HG03060 (cell line): ENCODE results near the gene TIGAR.

Source experiments
- ATAC-seq: cut with Tn5 transposase; IDR thresholded peaks from one replicate; pipeline ENCODE4 v1.9.1; 2021; ENCODE audit warnings: low read depth, moderate number of reproducible peaks; ENCODE audit not compliant: unreplicated experiment

Gene TIGAR

DNA sequence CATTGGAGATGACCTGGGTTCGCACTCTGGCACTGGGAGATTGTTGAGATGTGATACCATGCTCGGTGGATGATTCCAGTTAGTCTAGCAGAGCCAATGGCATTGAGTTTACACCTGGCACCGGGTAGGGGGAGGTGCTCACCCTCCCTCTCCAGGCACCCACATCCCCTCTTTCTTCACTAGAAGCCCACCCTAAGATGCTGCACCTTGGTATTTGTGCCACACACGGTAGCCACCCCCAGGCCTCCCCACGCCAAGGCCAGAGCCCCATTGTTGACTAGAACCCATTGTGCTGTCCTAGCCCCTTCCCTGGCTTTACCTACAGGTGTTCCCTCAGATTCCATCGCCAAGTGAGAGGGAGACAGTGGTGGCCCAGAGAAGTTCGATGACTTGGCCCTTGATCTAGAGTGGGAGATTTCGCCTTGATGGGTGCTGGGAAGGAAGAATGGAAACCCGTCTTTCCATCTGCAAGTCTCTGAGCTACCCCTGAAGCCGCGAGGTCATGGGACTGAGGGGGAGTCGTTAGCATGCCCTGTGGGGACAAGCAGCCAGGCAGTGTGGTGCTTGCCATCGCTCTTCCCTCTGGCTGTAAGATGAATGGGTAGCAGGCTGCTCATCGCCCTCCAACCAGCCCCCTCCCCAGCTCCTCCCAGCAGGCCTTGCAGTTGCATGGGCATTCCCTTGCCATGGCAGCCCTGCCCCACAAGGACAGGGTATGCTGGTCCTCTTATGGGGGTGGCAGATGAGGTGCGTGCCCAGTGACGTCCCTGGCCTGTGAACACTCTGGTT is 38.7 kb upstream of the TIGAR start:
- no peak for ATAC-seq

DNA sequence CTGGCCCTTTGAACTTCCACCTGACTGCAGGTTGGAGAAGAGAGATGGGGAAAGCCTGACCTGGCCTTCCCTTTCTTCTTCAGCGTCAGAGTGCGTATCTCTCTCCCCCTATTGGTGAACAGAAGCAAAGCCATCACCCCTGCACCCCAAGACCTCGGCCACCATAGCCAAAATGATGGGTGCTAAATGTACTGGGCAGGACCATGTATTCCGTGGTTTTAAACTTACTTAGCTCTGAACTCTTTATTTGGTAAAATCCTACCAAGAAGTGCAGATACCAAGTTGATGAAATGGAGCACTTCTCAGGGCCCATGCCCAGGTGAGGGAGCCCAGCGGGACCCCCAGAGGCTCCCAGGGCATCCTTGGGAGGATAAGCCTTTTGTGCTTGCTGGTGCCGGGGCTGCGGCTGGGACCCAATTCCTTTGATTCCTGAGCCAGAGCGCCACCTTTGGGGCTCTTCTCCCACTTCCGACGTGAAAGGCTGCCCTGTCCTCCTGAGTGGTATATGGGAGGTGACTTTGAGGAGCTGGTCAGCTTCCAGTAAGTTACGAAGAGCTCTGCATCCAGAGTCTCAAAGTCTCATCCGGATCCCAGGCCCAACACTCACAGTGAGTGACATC is 38.0 kb upstream of the TIGAR start:
- no peak for ATAC-seq

DNA sequence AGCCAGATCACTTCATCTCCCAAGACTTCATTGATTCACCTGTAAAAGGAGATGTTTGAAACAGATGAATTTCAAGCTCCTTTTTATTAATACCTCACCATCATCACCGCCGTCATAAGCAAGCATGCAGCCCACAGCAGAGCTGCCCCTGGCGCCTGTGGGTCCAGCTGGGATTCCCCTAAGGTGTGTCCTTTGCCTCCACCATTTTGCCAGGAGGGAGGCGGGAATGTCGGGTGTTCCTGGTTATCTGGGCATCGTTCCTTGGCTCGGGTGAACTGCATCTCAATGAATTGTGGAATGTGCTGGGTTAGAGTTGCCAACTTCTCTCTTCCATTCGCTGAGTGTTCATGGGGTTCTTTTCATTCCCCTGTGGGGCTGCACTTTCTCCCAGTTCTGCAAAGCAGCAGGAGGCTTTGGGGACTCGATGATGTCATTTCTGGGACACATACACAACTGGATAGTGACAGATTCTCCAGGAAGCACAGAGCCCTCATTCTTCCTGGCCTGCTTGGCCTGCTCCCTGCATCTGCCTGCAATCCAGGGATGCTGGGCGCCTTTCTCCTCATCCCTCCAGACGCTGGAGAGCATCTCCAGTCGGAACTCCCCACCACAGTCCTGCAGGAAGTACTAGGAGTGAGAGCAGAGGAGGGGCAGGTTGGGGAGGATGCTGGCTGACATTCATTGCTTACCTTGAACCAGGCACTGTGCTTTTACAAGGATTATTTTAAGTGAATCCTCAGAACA is 37.3 kb upstream of the TIGAR start:
- ATAC-seq: no peak

DNA sequence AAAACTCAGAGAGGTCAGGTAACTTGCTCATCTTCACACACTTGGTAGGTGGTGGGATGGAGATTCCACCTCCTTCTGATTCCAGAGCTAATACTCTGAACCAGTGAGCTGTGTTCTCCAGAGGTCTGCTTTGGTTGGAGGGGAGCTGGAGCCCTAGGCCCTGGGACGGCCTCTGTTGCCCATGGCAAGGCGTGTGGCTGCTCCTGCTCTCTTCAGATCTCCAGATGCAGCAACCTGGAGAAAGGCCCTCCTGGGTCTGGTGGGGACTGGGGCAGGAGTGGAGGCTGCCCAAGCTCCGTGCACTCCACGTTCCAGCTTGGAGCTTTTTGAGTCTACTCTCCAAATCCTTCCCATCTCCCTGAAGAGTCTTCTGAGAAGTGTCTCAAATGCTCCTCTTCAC is 36.7 kb upstream of the TIGAR start:
- no peak for ATAC-seq

DNA sequence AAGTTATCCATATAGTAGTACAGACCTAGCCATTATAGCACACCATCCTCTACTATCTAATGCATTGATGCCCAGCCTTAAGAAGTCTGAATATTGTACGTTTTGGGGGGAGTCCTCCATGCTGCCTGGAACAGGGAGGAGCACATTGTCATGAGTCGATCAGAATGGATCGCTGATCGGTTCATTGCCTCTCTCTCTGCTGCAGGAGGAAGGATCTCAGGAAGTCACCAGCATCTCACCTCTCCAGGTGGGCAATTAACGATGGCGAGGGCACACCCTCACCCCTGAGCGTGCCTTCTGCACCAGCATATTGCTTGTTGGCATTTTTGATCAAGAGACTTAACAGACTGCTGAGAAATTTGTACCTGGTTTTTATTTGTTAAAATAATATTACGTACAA is 35.9 kb upstream of the TIGAR start:
- no peak for ATAC-seq

DNA sequence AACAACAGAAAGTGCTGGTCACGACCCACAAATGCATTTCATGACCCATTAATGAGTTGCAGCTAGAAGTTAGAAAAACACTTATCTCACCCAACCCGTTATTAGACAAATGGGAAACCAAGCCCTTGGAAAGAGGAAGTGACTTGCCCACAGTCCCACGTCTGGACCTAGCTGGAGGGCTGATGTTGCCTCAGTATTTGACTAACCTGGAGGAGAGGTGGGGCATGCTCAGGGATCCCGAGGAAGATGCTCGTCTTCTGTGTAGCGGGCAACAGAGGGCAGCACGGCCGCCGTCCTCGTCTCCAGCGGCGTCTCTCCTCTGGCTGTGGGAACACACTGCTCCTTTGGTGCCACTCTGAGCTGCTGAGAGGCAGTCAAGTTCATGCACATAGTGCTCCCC is 34.8 kb upstream of the TIGAR start:
- ATAC-seq: no peak

DNA sequence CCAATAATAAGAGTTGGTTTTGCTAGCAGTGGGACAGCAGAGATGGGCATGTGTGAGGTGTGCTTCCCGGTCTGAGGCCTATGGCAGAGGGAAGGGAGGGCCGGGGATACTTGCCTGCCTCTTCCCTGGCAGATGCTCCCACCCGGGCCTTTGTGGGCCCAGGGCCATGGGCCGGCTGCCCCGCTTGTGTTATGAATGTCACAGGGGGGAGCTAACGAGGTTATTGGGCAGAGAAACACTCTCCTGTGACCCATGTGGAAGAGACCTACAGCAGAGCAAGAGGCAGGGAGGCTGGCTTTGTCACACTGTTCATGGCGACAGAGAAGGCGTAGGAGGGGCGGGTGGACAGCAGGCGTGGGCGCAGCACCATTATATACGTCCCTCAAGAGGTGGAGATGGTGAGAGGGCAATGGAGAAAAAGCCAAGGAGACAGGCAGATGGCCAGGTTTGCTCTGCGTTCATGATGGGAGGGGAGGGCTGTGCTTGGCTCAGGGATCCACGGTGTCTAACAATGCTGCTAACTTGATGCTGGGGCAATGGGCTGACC is 34.2 kb upstream of the TIGAR start:
- no peak for ATAC-seq

DNA sequence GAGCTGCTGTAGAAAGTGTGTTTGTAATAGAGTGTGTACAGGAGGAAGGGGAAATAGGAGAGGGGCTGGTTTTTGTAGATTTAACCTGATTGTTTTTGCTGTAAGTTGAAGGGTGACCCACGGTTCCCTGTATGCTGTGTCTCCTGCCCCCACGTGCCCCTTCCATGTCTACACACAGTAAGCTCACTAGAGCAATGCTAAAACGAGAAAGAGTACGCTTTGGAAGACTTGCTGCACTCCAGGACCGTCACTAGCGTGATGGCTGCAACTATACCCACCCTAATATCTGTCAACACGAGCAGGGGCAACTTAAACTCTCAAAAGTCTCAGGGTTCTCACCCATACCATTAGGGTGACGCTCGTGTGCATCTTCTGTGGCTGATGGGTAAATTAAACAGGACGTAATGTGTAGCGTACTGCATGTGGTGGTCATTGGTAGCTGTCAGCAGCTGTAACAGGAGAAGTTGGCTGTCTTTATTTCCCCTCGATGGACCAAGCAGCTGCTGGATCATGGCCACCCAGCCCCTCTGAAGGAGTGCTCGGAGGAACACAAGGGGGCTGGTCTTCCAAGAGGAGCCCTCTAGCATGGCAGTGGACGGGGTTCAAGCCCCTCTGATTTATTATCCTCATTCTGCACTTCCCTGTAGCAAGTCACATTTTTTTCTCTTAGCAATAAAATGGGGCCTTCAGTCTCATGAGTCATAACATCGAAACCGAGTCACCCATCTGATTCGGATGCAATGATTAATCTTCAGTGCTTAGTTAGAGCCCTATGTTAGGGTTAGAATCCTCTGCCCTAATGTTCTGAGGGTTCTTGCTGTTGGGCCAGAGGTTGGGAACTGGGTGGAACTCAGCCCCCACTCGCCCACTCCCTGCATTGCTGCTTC is 33.4 kb upstream of the TIGAR start:
- no peak for ATAC-seq

DNA sequence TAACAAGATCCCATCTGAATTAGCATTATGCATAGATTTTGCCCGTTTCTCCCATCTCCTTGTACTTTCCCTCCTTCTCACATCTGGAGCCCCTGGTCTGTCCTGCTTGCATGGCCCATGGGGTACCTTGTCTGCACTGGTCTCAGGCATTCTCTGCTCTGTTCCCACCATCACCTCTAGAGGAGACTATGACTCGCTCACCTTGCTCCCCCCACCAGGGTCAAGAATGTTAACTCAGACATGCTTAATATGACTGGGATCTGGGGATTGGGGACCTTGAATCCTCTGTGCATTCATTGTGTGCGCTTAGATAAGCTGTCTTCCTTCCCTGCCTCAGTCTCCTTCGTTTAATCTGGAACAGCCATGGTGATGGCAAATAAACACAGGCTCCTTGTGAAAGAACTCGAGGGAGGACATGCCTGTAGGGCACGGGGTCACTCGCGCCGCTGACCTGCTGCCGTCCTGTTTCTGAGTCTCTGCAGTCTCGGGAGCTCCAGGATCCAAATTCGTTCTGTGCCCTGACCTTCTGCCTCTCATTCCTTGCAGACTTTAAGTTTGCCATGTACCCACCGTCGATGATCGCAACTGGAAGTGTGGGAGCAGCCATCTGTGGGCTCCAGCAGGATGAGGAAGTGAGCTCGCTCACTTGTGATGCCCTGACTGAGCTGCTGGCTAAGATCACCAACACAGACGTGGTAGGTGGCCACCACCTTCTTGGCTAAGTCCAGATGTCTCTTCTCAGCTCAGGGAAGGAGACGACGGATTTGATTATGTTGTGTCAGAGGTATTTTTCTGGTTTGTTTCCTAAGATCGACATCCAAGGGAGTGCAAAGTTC is 32.5 kb upstream of the TIGAR start:
- no peak for ATAC-seq

DNA sequence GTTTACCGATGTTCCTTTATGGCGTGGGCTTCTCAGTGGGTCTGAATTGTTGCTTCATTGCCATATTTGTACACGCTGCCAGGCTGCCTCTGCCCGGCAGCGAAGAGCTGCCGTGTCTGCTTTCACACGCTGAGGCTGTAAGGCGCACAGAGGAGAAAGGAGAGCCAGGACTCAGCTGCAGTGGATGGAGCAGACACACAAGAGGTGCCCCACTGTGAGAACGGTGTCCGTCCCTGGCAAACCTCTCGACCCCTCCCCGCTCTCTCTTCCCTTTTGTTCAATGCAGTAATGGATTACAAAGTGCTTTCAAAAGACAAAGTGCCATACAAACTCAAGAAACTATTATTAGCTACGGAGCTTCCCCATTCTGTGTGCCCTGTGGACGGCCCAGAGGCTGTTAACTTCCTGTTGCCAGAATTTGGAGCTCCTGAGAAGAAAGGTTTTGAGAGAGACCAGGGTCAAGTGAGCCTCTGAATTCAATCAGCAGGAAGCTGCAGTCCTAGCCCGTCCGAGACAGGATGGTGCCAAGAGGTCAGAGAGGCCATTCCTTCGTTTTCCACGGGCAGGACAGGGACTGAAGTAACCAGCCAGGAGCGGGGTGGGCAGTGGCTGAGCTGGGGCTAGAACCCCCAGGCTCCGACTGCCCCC is 31.7 kb upstream of the TIGAR start:
- ATAC-seq: no peak

DNA sequence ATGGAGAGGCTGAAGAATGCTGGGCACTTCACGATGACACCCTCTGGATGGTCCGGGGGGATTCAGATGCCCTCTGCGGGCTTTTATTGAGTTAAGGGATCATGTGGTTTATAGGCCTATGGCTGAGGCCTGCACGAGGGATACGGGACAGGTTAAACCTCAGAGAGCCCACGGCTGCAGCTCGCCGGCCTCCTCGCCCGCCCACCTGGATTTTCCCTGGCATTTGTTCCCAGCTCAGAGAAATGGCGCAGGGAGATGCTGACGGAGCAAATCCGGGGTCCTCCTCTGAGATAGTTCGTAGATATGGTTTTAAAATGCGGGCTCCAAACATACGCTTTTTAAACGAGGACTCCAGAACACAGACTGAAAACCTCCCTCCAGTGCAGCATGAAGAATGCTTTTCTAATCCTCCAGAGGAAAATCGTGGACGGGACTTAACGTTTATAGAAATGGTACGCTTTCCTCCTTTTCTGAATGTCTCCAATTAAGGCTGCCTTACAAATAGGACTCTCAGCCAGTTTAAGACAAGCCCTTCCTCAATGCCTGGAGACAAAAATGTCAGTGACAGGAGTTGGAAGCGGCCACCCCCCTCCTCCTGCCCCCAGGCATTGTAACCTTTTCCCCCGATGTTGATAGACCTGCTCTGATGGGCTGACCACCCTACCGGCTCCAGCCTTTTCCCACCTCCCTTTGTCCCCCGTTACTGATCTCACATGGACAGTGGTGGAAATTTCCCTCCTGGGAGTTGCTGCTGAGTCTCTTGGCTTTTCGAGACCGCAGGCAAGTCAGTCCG is 30.8 kb upstream of the TIGAR start:
- ATAC-seq: no peak

DNA sequence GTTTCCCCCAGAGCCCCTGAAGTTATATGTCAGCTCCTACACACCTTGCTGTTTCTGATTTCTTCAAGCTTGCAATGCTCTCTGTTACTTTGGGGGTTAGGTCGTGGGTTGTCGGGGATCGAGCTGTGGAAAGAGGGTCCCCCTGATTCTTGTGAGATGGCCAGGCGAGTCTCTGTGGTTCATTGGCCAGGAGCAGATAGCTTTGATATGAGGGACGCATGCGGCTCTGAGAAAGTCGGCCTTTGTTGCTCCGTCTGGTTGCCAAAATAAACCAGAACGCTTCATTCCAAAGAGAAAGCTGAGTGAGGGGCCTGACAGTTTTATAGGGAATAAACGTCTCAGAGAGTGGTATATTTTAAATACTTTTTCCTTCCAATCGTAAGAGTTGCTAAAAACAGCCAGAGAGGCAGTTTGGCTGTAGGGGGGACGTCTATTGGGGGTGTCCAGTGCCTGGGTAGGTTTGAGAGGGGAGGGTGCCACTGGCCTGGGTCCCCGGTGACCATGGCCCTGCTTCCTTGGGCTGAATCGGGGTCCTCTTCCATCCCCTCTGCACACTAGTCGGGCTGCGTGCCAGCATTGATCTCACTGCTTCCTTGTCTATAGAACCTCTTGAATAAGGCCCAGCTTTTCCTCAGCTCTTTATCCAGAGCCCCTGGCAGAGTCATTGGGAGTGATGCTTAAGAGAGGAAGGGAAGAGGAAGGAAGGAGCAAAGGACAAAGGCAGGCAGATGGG is 28.5 kb upstream of the TIGAR start:
- no peak for ATAC-seq

DNA sequence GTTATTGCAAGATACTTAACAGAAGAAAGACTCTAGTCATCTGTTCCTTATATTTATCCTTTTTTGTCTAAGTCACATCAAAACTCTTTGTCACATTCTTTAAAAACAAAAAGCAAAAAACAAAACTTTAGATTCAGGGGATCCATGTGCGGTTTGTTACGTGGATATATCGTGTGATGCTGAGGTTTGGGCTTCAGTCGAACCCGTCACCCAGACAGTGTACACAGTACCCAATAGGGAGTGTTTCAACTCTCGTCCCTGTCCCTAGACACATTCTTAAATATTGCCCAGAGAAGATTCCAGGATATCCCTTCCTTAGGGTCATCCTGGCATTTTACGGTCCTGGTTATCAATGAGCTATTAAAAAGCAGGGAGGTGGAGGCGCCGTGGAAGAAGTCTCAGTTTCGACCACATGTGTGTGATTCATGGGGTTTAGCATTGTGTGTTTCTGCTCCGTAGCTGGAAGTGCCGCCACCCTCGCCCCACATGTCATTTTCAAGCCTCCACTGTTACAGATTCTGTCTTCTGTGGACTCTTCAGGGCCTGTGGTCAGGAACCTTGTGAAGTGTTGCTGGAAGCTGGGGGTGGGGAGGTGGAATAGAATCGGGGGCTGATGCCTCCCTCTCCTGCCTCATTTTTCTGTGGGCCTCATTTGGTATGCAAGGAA is 27.6 kb upstream of the TIGAR start:
- ATAC-seq: no peak

DNA sequence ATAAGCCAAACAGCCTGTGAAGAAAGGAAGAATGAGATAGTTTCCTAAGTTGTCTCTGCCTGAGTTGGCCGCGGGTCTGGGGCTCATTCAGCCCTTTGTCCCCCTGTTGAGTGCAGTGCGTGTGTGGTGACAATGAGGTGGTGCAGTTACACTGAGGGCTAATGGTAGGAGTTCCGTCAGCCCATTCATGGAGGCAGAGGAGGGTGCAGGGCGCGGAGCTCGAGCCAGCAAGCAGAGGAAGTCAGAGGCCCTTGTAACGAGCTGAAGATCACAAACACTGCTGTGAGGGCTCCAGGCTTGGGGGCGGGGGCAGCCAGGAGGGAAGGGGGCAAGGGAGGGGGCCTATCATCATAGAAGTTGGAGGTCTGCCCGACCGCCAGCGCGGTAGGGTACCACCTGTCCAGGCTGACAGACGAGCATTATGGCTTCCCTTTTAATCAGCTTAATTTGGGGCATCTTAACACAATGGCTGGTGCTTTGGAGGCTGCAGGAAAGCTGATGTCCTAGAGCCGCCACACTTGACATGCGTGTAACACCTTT is 27.0 kb upstream of the TIGAR start:
- no peak for ATAC-seq

DNA sequence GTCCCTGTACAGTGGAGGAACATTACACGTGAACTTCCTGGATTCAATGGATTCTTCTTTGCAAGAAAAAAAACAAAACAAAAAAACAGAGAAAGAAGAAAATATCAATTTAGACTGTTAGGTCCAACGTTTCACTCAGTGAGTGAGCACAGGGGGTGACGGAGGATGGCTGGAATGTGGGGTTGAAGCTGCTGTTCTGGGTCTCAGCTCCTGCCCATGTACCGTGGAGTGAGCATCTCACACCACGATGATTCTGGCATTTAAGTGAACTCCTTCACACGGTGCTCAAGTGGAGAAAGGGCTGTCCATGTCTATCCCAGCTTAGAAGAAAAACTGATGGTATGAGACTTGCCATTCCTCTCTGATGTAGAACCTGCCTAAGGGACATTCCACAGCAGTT is 24.3 kb upstream of the TIGAR start:
- no peak for ATAC-seq

DNA sequence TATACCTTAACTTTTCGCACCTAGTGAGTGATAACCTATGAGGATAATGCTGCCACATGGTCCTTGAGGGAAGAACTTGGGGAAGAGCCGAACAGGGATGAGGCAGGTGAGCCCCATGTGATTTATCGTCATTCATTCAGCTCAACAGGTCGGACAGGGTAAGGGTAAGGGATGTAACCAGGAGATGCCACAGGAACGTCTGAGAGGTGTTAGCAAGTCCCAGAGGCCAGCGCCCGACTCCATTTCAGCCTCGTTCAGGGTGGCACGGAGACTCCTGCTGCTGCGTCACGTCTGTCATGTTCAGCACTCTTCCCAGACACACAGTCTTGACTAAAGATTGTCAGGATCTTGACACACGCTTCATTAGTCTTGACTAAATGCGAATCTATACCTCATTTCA is 23.4 kb upstream of the TIGAR start:
- no peak for ATAC-seq

DNA sequence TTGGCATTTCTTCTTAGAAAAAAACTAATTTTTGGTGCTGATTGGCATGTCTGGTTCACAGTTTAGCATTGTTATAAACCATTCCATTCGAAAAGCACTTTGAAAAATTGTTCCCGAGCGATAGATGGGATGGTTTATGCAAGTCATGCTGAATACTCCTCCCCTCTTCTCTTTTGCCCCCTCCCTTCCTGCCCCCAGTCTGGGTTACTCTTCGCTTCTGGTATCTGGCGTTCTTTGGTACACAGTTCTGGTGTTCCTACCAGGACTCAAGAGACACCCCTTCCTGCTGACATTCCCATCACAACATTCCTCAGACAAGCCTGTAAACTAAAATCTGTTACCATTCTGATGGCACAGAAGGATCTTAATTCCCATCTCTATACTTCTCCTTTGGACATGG is 20.1 kb upstream of the TIGAR start:
- no peak for ATAC-seq
